Ovary (tissue), 3 donors: ENCODE results near the gene BBS9.

Experiments
- CTCF ChIP-seq, 3 donors: fragments of 450-650 bp in 2 of 3; fragments of 200-600 bp in 1 of 3; IDR thresholded peaks; one replicate each; pipeline versions ENCODE4 v1.5.1 to v1.8.0; 2016 to 2022; ENCODE audit warnings: antibody characterized with exemption in 3 of 3, mild to moderate bottlenecking in 1 of 3
- EP300 ChIP-seq: sonication (generic); formaldehyde crosslinking; IDR thresholded peaks from one replicate; pipeline ENCODE4 v1.6.1; 2017; ENCODE audit warnings: antibody characterized with exemption
- POLR2A ChIP-seq: fragments of 450-650 bp; IDR thresholded peaks from one replicate; pipeline ENCODE4 v1.6.1; 2017; ENCODE audit warnings: antibody characterized with exemption, mild to moderate bottlenecking, moderate library complexity
- donor health status: DM: no; HTN: no; CAD: no.

- TF ChIP-seq POLR2A, result no peak
- TF ChIP-seq CTCF (IDR thresholded peaks at IDR 0.05), result no peak
- no peak for TF ChIP-seq EP300
Measured at GRCh38 chr7:33410266-33410665, 280.9 kb downstream of the BBS9 start.
